GM21360 (cell line): ENCODE results near the gene PHF14.
A peak's percentile ranks its signal among the peaks of the same experiment; 100 is the strongest.

Experiments
- ATAC-seq: cut with Tn5 transposase; IDR thresholded peaks from one replicate; pipeline ENCODE4 v1.9.1; 2021; ENCODE audit warnings: mild to moderate bottlenecking, moderate library complexity; ENCODE audit not compliant: unreplicated experiment

The PHF14 gene

DNA sequence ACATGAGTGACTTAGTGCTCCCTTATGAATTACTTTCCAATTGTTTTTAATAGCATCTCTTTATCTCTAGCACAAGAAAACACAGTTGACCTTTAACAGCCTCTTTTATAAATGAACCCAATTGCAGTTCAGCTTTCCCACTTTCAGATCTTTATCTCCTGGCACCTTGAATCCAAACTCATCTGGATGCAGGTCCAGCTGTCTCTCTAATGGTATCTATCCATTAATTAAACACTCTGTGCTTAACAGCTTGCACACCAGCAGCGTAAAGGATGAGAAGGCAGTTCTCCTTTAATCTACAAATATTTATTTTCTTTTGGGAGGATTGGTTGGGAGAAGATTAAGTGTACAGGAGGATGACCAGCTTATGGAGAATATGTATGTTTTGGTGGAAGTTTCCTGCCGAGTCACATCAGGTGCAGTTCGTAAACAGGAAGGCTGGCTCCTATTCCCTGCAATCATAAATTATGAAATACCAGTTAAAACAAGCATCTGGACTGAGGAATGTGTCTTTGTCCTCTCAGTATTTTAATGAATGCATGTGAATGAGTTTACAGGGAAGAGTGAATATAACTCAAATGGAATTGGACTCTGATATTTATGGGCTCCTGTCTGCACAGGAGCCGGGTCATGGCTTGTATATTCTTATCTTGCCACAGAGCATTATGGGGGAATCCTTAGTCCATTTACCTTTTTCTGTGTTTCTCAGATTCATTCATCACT lies 232.7 kb downstream of the PHF14 start:
- ATAC-seq: no peak

DNA sequence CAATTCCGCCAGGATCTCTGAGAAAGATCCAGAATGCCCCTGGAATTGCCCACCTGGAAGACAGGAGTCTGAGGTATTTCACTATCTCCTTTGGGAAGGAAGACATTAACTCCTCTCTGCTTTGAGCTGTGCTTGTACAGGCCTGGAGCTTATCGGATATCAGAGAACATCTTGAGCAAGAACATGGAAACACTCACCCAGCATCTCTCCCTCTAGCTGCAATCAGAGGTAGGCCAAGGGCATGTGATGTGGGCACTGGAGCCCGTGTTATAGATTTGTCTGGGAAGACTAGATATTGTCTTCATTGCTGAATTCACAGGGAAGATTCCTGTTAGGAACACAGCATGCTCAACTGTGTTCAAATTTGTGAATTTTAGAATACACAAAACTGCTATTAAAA lies 233.9 kb downstream of the PHF14 start:
- no peak for ATAC-seq

DNA sequence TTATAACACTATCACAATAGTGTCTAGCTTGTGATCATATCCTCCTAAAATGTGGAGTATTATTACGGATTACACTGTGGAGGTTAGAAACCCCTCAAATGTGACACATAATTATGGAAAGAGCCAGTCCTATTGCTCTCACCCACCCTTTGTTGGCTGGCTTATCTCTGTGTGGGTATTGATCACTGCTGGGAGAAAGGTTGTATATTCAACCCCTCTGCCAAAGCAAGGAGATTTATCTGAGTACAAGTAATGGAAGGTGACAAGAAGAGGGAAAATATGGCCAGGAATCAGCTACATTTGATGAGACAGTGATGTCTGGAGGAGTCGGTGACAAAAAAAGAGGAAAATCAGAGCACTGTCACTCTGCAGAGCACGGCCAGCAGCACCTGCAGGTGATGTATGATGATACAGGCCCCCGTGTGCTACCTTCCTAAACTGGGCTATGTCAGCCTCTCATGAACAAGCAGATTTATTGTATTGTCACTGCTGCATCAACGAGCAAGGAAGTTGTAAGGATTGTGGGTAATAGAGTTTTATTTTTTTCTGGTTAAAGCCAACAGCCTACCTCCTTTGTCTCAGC lies 235.3 kb downstream of the PHF14 start:
- no peak for ATAC-seq

DNA sequence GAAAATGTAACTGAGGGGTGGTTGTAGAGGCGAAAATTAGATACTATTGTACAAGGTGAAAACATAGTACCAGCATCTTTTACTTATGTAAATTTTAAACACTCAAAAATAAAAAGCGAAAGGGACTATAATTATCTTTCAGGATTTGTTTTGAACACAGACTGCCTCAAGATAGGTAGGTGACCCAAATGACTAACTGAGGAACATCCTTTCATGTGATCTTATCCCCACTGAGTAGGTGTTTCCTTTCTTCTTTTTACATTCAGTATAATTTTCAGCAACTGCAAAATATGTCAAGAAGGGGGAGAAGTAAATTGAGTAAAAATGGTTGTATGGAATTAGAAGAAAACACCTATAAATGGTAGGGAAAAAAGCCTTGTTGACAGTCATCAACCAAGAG lies 236.7 kb downstream of the PHF14 start:
- ATAC-seq: no peak

DNA sequence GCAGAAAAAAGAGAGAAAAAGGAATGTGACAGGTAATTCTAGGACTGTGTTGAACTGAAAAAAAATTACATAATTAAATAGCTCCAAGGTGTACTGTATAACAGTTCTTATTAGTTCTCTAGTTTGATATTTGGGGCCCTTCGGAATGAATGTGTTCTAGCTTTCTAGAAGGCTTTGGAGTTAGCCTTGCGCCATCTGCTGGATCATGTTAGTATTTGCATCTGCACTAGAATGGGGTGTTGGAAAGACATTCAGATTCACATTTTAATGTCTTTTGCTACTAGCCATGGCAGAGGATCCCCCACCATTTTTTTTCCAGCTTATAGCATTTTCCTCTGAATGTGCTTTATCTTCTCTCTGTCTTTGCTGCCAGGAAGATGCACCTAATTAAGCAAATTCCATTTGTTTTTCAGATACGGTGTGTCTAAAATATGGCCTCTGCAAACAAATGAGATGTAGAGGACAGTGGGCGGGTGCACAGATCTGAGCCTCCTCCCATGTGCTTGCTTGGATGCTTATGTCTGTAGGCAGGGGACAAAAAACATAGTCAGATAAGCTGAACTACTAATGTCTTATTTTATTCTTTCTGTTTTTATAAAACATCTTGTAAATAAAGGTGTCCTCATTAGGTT lies 238.5 kb downstream of the PHF14 start:
- peak; percentile 80 for ATAC-seq

DNA sequence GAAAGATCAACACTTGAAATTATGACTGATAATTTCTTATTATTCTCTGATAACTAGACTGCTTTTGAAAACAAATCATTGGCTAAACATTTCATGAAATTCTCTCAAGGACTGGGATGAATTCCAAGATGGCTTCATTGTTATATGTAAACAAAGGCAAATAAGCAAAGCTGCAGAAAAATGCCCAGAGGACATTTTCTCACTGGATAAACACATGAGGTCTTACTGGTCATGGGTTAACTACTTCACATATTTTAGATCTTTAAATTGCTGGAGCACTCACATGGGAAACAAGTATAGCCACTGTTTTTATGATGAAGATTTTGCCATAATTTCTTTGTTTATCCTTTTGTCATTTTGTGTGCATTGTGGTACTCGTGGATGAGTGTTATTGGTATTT lies 239.1 kb downstream of the PHF14 start:
- no peak for ATAC-seq

DNA sequence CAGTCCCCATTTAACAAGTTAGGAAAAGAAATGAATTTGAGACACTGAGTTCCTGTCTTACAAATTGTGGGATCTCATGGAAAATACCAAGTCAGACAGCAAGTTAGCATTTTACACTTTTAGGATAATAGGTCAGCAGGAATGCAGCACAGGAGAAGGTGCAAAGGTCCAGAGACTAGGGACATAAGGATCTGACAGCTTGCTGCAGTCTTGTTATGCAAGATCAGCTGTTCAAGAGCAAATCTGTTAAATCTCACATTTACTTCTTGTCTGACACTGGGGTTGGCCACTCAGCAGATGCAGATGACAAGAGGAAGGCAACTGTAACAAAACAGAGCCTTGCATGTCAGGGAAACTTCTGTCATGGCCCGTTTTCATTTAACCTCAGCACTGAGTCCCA lies 239.6 kb downstream of the PHF14 start:
- no peak for ATAC-seq

DNA sequence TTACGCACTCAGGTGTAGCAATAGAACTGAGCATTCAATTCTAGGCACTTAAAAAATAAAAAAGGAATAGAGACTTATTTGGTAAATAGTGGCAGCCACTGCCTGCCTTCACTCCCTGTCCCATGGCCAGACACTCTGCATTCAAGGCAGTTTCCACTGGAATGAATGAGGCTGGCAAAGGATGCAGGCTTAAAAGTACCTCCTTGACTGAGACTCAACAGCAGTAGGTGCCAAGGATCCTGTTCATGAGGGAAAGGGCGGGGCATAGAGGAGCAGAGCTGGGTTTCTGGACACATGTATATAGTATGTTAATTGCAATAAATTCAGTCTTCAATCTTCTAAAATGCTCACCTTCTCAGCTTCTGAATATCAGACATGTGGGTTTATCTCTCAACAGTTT lies 242.6 kb downstream of the PHF14 start:
- no peak for ATAC-seq

DNA sequence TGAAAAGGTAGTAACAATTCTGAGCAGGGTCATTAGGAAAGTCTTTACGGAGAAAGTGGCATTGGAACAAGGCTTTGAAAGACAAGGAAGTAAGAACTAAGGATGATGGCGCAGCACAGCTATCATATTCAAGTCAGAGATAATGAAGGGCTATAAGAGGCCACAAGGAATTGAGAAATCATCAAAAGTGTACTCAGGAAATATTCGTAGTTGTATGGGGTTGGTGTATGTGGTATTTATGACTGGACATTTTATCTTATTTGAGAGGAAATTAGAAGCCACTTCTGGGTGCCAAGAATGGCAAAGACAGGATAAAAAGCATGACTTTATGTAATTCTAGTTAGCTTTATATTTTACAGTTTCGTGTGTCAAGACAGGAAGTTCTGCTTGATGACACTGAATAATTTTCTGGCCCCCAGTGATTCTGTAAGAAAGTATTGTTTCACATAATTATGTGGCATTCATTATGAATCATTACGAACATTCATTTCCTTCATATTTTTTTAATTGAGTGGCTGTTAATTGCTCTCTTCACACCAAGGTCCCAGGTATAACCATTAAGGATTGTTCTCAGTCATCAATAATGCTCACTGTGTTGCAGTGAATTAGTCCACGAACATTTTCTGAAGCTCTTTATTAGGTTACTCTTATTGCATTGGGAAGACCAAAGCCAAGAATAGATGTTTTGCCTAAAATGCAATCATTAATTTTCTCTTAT lies 244.3 kb downstream of the PHF14 start:
- ATAC-seq: no peak
